Stimulated activated CD4-positive, alpha-beta T cell treated with anti-CD3 and anti-CD28 coated beads, Interleukin-15, amount 100 ng/mL, for 48 hours (primary cell): ENCODE measurements around the gene TENT5A.

ENCODE experiments used
- DNase-seq, 2 donors: peaks; one replicate each; pipeline ENCODE4 v3.0.0-alpha.2; 2020; ENCODE audit warnings: low read depth in 2 of 2

TENT5A gene

DNA sequence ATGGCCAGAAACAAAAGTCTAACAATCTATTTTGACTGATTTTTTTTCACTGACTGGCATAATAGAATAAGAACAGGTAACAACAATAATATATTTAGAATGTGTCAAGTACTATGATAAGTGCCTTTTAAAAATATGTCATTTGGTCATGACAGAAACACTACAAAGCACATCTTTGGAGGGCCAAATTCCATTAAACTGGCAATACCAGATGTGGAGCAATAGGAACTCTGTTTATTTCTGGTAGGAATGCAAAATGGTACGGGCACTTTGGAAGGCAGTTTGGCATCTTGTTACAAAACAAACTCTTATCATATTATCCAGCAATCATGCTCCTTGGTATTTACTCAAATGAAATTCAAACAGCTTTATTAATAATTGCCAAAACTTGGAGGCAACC, 39.3 kb downstream of the TENT5A start:
- no peak for DNase-seq

DNA sequence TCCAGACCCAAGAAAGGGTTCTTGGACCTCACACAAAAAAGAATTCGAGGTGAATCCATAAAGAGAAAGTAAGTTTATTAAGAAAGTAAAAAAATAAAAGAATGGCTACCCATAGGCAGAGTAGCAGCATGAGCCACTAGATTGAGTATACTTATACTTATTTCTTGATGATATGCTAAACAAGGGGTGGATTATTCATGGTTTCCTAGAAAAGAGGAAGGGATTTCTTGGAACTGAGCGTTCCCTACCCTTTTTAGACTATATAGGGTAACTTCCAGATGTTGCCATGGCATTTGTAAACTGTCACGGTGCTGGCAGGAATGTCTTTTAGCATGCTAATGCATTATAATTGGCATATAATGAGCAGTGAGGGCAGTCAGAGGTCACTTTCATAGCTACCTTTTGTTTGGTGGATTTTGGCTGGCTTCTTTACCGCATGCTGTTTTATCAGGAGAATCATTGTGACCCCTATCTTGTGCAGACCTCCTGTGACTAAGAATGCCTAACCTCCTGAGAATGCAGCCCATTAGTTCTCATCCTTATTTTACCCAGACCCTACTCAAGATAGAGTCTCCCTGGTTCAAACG, 44.3 kb downstream of the TENT5A start:
- DNase-seq, result no peak

DNA sequence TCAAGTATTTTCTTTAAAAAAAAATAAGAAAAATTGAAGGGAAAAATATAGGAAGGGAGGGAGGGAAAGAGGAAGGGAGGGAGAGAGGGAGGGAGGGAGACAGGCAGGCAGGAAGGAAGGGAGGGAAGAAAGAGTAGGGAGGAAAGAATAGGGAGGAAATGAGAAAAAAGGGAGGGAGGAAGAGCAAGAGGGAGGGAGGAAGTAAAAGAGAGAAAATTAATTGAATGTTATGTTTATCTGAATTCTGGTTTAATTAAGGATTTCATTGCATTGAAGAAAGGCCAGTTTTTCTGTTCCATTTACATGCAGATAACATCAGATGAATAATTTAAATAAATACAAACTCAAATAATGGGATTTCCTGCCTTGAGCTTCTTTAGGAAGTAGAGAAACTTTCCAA, 47.8 kb downstream of the TENT5A start:
- no peak for DNase-seq

DNA sequence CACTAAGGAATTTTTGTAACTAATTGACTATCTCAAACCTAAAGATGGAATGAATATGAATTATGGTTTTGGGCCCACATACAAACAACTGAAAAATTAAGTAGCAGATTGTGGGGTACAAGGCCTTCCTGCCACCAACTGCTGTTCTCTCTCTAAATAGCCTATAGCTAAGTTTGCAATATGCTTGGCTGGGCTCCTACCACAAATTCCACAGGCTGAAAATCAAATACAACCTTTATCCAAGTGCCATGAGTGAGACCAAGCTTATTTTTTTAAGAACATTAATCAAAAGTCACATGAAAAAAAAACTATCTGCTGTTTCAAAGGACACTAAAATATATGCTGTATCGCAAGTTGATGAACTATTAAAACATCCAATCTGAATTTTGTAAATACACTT, 52.1 kb downstream of the TENT5A start:
- DNase-seq, result no peak

DNA sequence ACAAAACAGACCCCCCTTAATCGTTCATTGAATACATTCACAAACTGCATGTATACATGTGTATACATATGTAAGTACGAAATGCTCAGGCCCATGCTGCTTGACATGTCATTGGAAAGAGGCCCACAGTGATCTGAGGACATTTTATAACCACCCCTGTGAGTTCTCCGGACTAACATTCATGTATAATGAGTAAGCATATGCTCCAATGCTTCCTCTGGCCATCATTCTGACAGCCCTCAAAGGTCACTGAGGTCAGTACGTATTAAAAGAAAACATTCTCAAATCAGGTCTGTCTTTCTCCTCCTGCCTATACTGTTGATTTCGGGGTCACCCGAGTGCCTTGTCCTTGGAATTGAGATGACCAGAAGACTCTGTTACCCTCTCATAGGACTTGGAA, 54.9 kb downstream of the TENT5A start:
- DNase-seq, result no peak

DNA sequence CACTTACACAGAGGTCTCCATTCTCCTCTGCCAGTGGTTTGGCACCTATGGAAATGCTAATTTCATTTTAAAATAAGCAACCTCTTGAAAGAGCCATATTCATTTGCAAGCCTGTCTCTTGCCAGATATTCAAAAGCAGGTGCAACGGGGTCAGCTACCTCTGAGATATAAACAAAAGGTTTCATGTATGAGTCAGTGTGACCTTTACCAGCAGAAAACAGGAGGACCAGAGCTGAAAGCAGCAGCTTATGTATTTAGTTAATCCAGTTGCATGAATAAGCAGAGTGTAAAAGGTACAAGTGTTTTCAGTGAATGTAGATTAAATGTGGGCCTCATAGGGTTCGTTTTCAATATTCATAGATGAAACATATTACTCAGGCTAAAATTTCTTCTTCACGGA, 56.0 kb downstream of the TENT5A start:
- DNase-seq, result no peak
